ENCODE measurements around the gene CD86. TPM values are rescaled to one million over a fixed set of nuclear protein-coding genes. Genes with fewer than 3 reads are reported as not detected.

CD86 gene
- total and polyA plus RNA-seq, 2 of the 8 experiments (the other 6 are each of a cell fraction or from before 2014, with no cell fraction given): 0.12 to 0.30 TPM

DNA sequence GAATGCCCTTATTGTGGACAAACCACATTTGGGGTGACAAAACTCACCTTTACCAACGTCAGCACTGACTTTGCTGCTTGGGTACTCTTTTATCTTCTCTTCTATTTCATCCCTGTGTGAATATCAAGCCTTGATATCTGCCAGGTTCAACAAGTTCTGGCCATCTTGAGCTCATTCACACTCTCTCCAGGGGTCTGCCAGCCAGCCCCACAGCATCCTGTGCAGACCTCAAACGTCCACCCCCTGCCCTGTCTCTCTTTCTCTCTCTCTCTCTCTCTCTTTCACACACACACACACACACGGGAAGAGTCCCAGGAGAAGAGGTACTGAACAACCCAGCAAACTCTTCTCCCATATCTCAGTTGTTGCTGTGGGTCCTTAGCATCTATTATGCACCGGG is 43.8 kb upstream of the CD86 start:
- Histone ChIP-seq H3K9me3 (ENCODE audit: insufficient read depth in 2 of 2, low read depth in 1 of 2, low read length in 1 of 2) (no peaks in the 10 kb centered on the region), H3K36me3 (ENCODE audit: control insufficient read depth in 2 of 4, insufficient read depth in 4 of 4, low read length in 3 of 4) (no peaks in the 10 kb centered on the region), H3K4me1 (replicated peaks in 1 of 4; ENCODE audit: control insufficient read depth in 3 of 4, insufficient read depth in 4 of 4, low read length in 3 of 4) (peaks cover 0 to 4% (median 0%) of the 10 kb centered on the region in 4 experiments; a peak in 1 of 7 replicates), H2AFZ (ENCODE audit: low read length) (no peak overlapping the region), H4K20me1 (replicated peaks in 1 of 2; ENCODE audit: control insufficient read depth in 1 of 2, insufficient read depth in 2 of 2, low read length in 2 of 2) (no peaks in the 10 kb centered on the region), H3K23me2 (ENCODE audit: low read depth, low read length) (no peaks in the 10 kb centered on the region), H3K27ac (ENCODE audit: low read depth, low read length) (no peak overlapping the region), H2BK12ac (ENCODE audit: low read depth, low read length) (no peak overlapping the region), H3K9ac (replicated peaks in 1 of 4; ENCODE audit: extremely low read depth in 1 of 4, low read depth in 3 of 4, low read length in 3 of 4) (no peak overlapping the region), H2AK5ac (ENCODE audit: low read depth, low read length) (no peak overlapping the region), H3K14ac (ENCODE audit: insufficient read length) (no peak overlapping the region), H2BK5ac (ENCODE audit: low read depth, low read length) (no peak overlapping the region), H2BK120ac (replicated peaks; ENCODE audit: low read depth, low read length) (no peak overlapping the region), H3K4ac (replicated peaks; ENCODE audit: insufficient read length, low read depth, low read length) (no peak overlapping the region), H3K4me2 (ENCODE audit: insufficient read depth in 1 of 2, low read depth in 2 of 2, low read length in 2 of 2) (no peak overlapping the region), H3K79me2 (ENCODE audit: control insufficient read depth in 1 of 2, insufficient read depth in 2 of 2, low read length in 2 of 2) (no peaks in the 10 kb centered on the region), H3K56ac (replicated peaks; ENCODE audit: insufficient read length, low read depth, low read length) (no peak overlapping the region), H3K4me3 (ENCODE audit: extremely low read depth in 1 of 4, insufficient read depth in 2 of 4, low read depth in 3 of 4, low read length in 4 of 4) (no peak overlapping the region), H3K18ac (ENCODE audit: extremely low read depth, low read length) (no peak overlapping the region), H4K5ac (ENCODE audit: insufficient read length, low read depth, low read length) (no peak overlapping the region), H2BK20ac (ENCODE audit: low read length) (no peak overlapping the region), H2BK15ac (ENCODE audit: low read length) (no peak overlapping the region), H3K27me3 (replicated peaks in 1 of 4; ENCODE audit: control insufficient read depth in 3 of 4, extremely low read depth in 1 of 4, insufficient read depth in 3 of 4, low read length in 3 of 4) (no peaks in the 10 kb centered on the region), H4K91ac (replicated peaks; ENCODE audit: insufficient read length, low read length) (no peak overlapping the region), H3K23ac (ENCODE audit: insufficient read length) (no peak overlapping the region), H4K8ac (ENCODE audit: extremely low read depth, insufficient read depth, low read length) (no peak overlapping the region), H3K79me1 (ENCODE audit: low read depth, low read length) (no peaks in the 10 kb centered on the region)
- 81% methylated on average over 4 of the region's 4 CpGs; no CpG with 5 or more reads in 1 of the 2 experiments for WGBS, 2 experiments (ENCODE audit: extremely low coverage in 1 of 2, insufficient coverage in 1 of 2, insufficient read length in 1 of 2, insufficient replicate concordance in 2 of 2, low coverage in 1 of 2, low lambda C conversion rate in 2 of 2, missing lambda C conversion rate in 1 of 2)
- ChIA-PET POLR2A (ENCODE audit: partially characterized antibody) (interaction anchor here (0.6 kb wide), 1 partner anchor 10 kb away, joined by 4 read pairs; no protein-coding TSS in a partner anchor), CTCF (ENCODE audit: partially characterized antibody) (interaction anchor here (2.3 to 9.6 kb wide), 3 partner anchors 9 to 14 kb away, joined by 9 to 64 read pairs (median 10); no protein-coding TSS in a partner anchor)
- no peak for FAIRE-seq
- no peak for DNase-seq (ENCODE audit: low read depth in 1 of 2, low spot score in 2 of 2)
- TF ChIP-seq TCF12 (IDR thresholded peaks at IDR 0.05; ENCODE audit: low read depth, low read length): no peak
- no peak for TF ChIP-seq SAP30 (IDR thresholded peaks at IDR 0.05; ENCODE audit: insufficient read depth, insufficient replicate concordance, low read length)
- TF ChIP-seq KDM4A (IDR thresholded peaks at IDR 0.05; ENCODE audit: low read depth, low read length, severe bottlenecking): no peak
- TF ChIP-seq JUN (IDR thresholded peaks at IDR 0.05; ENCODE audit: low read depth, low read length): no peak
- TF ChIP-seq BCL11A (IDR thresholded peaks at IDR 0.05; ENCODE audit: low read depth in 2 of 2, low read length in 2 of 2): no peak
- TF ChIP-seq, protein P1, sequence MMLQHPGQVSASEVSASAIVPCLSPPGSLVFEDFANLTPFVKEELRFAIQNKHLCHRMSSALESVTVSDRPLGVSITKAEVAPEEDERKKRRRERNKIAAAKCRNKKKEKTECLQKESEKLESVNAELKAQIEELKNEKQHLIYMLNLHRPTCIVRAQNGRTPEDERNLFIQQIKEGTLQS (IDR thresholded peaks at IDR 0.05; ENCODE audit: insufficient read depth, low read depth, low read length): no peak
- TF ChIP-seq, protein P2, sequence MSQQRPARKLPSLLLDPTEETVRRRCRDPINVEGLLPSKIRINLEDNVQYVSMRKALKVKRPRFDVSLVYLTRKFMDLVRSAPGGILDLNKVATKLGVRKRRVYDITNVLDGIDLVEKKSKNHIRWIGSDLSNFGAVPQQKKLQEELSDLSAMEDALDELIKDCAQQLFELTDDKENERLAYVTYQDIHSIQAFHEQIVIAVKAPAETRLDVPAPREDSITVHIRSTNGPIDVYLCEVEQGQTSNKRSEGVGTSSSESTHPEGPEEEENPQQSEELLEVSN (IDR thresholded peaks at IDR 0.05): no peak
- TF ChIP-seq HDAC2 (IDR thresholded peaks at IDR 0.05; ENCODE audit: borderline replicate concordance in 1 of 2, low read depth in 2 of 2, low read length in 2 of 2): no peak
- no peak for TF ChIP-seq CEBPB (IDR thresholded peaks at IDR 0.05; ENCODE audit: low read depth, low read length)
- TF ChIP-seq HDAC6 (IDR thresholded peaks at IDR 0.05; ENCODE audit: low read depth, low read length): no peak
- TF ChIP-seq TAF7 (optimal IDR thresholded peaks at IDR 0.05; ENCODE audit: borderline replicate concordance, low read depth, low read length): no peak
- TF ChIP-seq NRF1 (IDR thresholded peaks at IDR 0.05; ENCODE audit: low read depth, low read length): no peak
